Vein endothelial cell (primary cell): ENCODE data around the gene FSD1. TPM values are rescaled to one million over a fixed set of nuclear protein-coding genes. Genes with fewer than 3 reads are reported as not detected.

Experiments
- total RNA-seq: library from RNA; depleted of rRNA; stranded (reverse); fragments of >200 nt; gene quantifications from 2 replicates; pipeline ENCODE4 v1.2.3, GENCODE V29; 2012

Gene FSD1
- total RNA-seq: 13.1 and 18.3 TPM in 2 replicates

GRCh38 chr19:4304538-4305256 lies at the start of gene FSD1:
Gene FSD1 (plus strand): TSS chr19:4304598. CDS start chr19:4304747, 149 bp downstream.

GRCh38 chr19:4278419-4279266 lies 25.8 kb upstream of the FSD1 start, which contains the start of gene SHD:
Gene SHD (plus strand): TSS chr19:4279266. CDS start chr19:4280064, 798 bp downstream.

GRCh38 chr19:4302243-4302640 lies 2.2 kb upstream of the FSD1 start, which contains the start of gene TMIGD2:
Gene TMIGD2 (minus strand): TSS chr19:4302389. CDS start chr19:4302385, 4 bp downstream.

GRCh38 chr19:4338441-4339355 lies 34.3 kb downstream of the FSD1 start, which contains the start of gene STAP2:
Gene STAP2 (minus strand): TSS chr19:4338827. CDS start chr19:4338753, 74 bp downstream.

GRCh38 chr19:4343370-4344307 lies 39.2 kb downstream of the FSD1 start, which contains the start of gene MPND:
Gene MPND (plus strand): TSS chr19:4343562. CDS start chr19:4343594, 32 bp downstream.

Other genes with a start within 250 kb of the FSD1 start
- gene ZBTB7A, start 237.7 kb upstream of the FSD1 start, total RNA-seq: 31.4 and 35.3 TPM in 2 replicates
- 169 and 241 TPM in 2 replicates for gene MAP2K2, start 180.5 kb upstream of the FSD1 start, total RNA-seq
- not detected in 2 replicates for gene CREB3L3, start 151.0 kb upstream of the FSD1 start, total RNA-seq
- gene SIRT6, start 122.0 kb upstream of the FSD1 start, total RNA-seq: 10.6 and 21.2 TPM in 2 replicates
- 0.10 and 1.6 TPM in 2 replicates for gene ANKRD24, start 121.9 kb upstream of the FSD1 start, total RNA-seq
- 0.57 and 2.0 TPM in 2 replicates for gene EBI3, start 75.1 kb upstream of the FSD1 start, total RNA-seq
- 22.6 and 24.5 TPM in 2 replicates for gene YJU2, start 57.5 kb upstream of the FSD1 start, total RNA-seq
- not detected in 2 replicates for gene SHD, start 25.3 kb upstream of the FSD1 start, total RNA-seq
- gene TMIGD2, start 2.2 kb upstream of the FSD1 start, total RNA-seq: not detected in 2 replicates
- gene STAP2, start 34.2 kb downstream of the FSD1 start, total RNA-seq: 18.5 and 37.6 TPM in 2 replicates
- gene MPND, start 39.0 kb downstream of the FSD1 start, total RNA-seq: 6.3 and 8.8 TPM in 2 replicates
- 157 and 199 TPM in 2 replicates for gene SH3GL1, start 95.9 kb downstream of the FSD1 start, total RNA-seq
- 13.1 and 16.5 TPM in 2 replicates for gene CHAF1A, start 98.0 kb downstream of the FSD1 start, total RNA-seq
- gene UBXN6, start 153.2 kb downstream of the FSD1 start, total RNA-seq: 83.8 and 109 TPM in 2 replicates
- 72.2 and 77.4 TPM in 2 replicates for gene HDGFL2, start 167.7 kb downstream of the FSD1 start, total RNA-seq
- gene PLIN4, start 213.9 kb downstream of the FSD1 start, total RNA-seq: under 0.01 TPM in 2 replicates
- gene PLIN5, start 230.6 kb downstream of the FSD1 start, total RNA-seq: 0.33 and 0.48 TPM in 2 replicates
- gene LRG1, start 235.4 kb downstream of the FSD1 start, total RNA-seq: 0.65 and 0.86 TPM in 2 replicates